HCT116 (cell line): ENCODE measurements around the gene C1orf21. TPM values are rescaled to one million over a fixed set of nuclear protein-coding genes. Genes with fewer than 3 reads are reported as not detected.

Experiments used
- ATAC-seq: fragments of 200-7000 bp; cut with Tn5 transposase; 2 replicates; pipeline ENCODE4 v1.9.1; 2020; ENCODE audit warnings: mild to moderate bottlenecking, moderate library complexity
- BruUV-seq: library from RNA; stranded (reverse); fragments of 400-500 nt; replicated peaks from 2 replicates; lab custom pipeline; 2021; lab: Mats Ljungman, UMichigan
- CTCF ChIA-PET: fragments of 300-600 bp; sonication (Branson Sonifier 250); formaldehyde crosslinking; loops from one replicate; lab custom pipeline; 2021; ENCODE audit warnings: antibody characterized with exemption; lab: Charles Lee
- POLR2A ChIA-PET: fragments of 300-600, 350-600 bp; sonication (Branson Sonifier 250); formaldehyde crosslinking; loops from one replicate; lab custom pipeline; 2021; ENCODE audit warnings: antibody characterized with exemption; lab: Charles Lee
- RAD21 ChIA-PET, 2 experiments: fragments of 300-600 bp; sonication (Branson Sonifier 250); formaldehyde crosslinking; loops; one replicate each; lab custom pipeline; 2023; ENCODE audit warnings: low total read pairs in 2 of 2; ENCODE audit not compliant: uncharacterized antibody in 2 of 2, unreplicated experiment in 2 of 2, low non-redundant PET in 1 of 2; lab: Charles Lee
- DNase-seq: peaks from one replicate; pipeline ENCODE4 v3.0.0-alpha.2; 2010; ENCODE audit warnings: low read depth, low spot score
- H2AFZ ChIP-seq: fragments of 200-600 bp; shearing (Covaris generic), sonication (generic); 2 replicates; pipeline ENCODE4 v1.6.1; 2017; ENCODE audit warnings: low read depth, mixed run types, mixed read lengths, antibody characterized with exemption, low read length; ENCODE audit not compliant: poor library complexity, severe bottlenecking
- H3K27ac ChIP-seq: 2 replicates; pipeline ENCODE4 v1.5.1; 2012; ENCODE audit warnings: low read depth, low read length
- H3K27me3 ChIP-seq: fragments of 200-600 bp; sonication (generic); 2 replicates; pipeline ENCODE4 v1.6.1; 2016; ENCODE audit warnings: mixed run types, low read length, mixed read lengths; ENCODE audit not compliant: insufficient read depth
- H3K36me3 ChIP-seq, 2 experiments: fragments of 200-500 bp in 1 of 2; fragments of 200-600 bp in 1 of 2; sonication (Bioruptor generic) in 1 of 2; sonication (generic) in 1 of 2; 2 replicates each; pipeline versions ENCODE4 v1.5.1 to v1.6.1; 2014 to 2016; ENCODE audit warnings: low read length in 2 of 2, inconsistent platforms in 1 of 2, mixed read lengths in 1 of 2, mixed run types in 1 of 2; ENCODE audit not compliant: insufficient read depth in 2 of 2, control insufficient read depth in 1 of 2
- H3K4me1 ChIP-seq, 2 experiments: fragments of 200-600 bp in 1 of 2; sonication (generic) in 1 of 2; 2 replicates each; pipeline versions ENCODE4 v1.5.1 to v1.6.1; 2012 to 2017; ENCODE audit warnings: low read length in 2 of 2, inconsistent platforms in 1 of 2, mild to moderate bottlenecking in 1 of 2, mixed read lengths in 1 of 2, mixed run types in 1 of 2, moderate library complexity in 1 of 2; ENCODE audit not compliant: insufficient read depth in 2 of 2, control insufficient read depth in 1 of 2
- H3K4me2 ChIP-seq: fragments of 200-600 bp; sonication (generic); 2 replicates; pipeline ENCODE4 v1.6.1; 2017; ENCODE audit warnings: mixed run types, low read length, mixed read lengths
- H3K4me3 ChIP-seq, 2 experiments: fragments of 200-600 bp in 1 of 2; sonication (generic) in 1 of 2; replicated peaks in 1 of 2; 2 replicates each; pipeline ENCODE4 v1.5.1; 2011 to 2016; ENCODE audit warnings: low read length in 2 of 2, control low read depth in 1 of 2, low read depth in 1 of 2, mild to moderate bottlenecking in 1 of 2, mixed read lengths in 1 of 2, mixed run types in 1 of 2
- H3K79me2 ChIP-seq: fragments of 200-600 bp; sonication (generic); 2 replicates; pipeline ENCODE4 v1.6.1; 2017; ENCODE audit warnings: mild to moderate bottlenecking, mixed run types, low read length, moderate library complexity, mixed read lengths; ENCODE audit not compliant: insufficient read depth
- H3K9ac ChIP-seq: fragments of 200-600 bp; sonication (generic); 2 replicates; pipeline ENCODE4 v1.6.1; 2016; ENCODE audit warnings: low read length, mixed read lengths
- H3K9me2 ChIP-seq: fragments of 200-600 bp; sonication (generic), shearing (Covaris generic); 2 replicates; pipeline ENCODE4 v1.6.1; 2017; ENCODE audit warnings: mixed run types, mild to moderate bottlenecking, moderate library complexity; ENCODE audit not compliant: insufficient read depth
- H3K9me3 ChIP-seq, 2 experiments: fragments of 200-500 bp in 1 of 2; fragments of 200-600 bp in 1 of 2; sonication (Bioruptor generic) in 1 of 2; sonication (generic) in 1 of 2; 2 replicates each; pipeline ENCODE4 v1.6.1; 2014 to 2017; ENCODE audit warnings: low read length in 2 of 2, mixed read lengths in 2 of 2, inconsistent platforms in 1 of 2, low read depth in 1 of 2, mild to moderate bottlenecking in 1 of 2, mixed run types in 1 of 2, moderate library complexity in 1 of 2; ENCODE audit not compliant: control insufficient read depth in 1 of 2, insufficient read depth in 1 of 2
- H4K20me1 ChIP-seq: fragments of 200-600 bp; sonication (generic), shearing (Covaris generic); 2 replicates; pipeline ENCODE4 v1.6.1; 2017; ENCODE audit warnings: mixed run types, mild to moderate bottlenecking, moderate library complexity; ENCODE audit not compliant: insufficient read depth
- CEBPB ChIP-seq: IDR thresholded peaks from 2 replicates; pipeline ENCODE4 v1.6.1; 2012; ENCODE audit warnings: low read depth
- EGR1 ChIP-seq: IDR thresholded peaks from 2 replicates; pipeline ENCODE4 v1.6.1; 2012; ENCODE audit warnings: low read depth
- EZH2 ChIP-seq: fragments of 200-600 bp; sonication (generic); IDR thresholded peaks from 2 replicates; pipeline ENCODE4 v1.6.1; 2017; ENCODE audit warnings: antibody characterized with exemption, mixed run types
- EZH2phosphoT487 ChIP-seq: fragments of 200-600 bp; IDR thresholded peaks from 2 replicates; pipeline ENCODE4 v1.6.1; 2018; ENCODE audit warnings: antibody characterized with exemption, borderline replicate concordance
- FOSL1 ChIP-seq: IDR thresholded peaks from 2 replicates; pipeline ENCODE4 v1.6.1; 2012; ENCODE audit warnings: low read depth
- JUND ChIP-seq: IDR thresholded peaks from 2 replicates; pipeline ENCODE4 v1.6.1; 2012
- MAX ChIP-seq: IDR thresholded peaks from 2 replicates; pipeline ENCODE4 v1.6.1; 2012
- POLR2AphosphoS5 ChIP-seq: IDR thresholded peaks from 2 replicates; pipeline ENCODE4 v1.6.1; 2011; ENCODE audit warnings: mild to moderate bottlenecking, low read depth, low read length, moderate library complexity
- RAD21 ChIP-seq: IDR thresholded peaks from 2 replicates; pipeline ENCODE4 v1.6.1; 2012; ENCODE audit warnings: low read depth, mild to moderate bottlenecking
- REST ChIP-seq: IDR thresholded peaks from 2 replicates; pipeline ENCODE4 v1.6.1; 2012; ENCODE audit warnings: low read depth
- SIN3A ChIP-seq: IDR thresholded peaks from 2 replicates; pipeline ENCODE4 v1.6.1; 2012; ENCODE audit warnings: low read depth
- SP1 ChIP-seq: IDR thresholded peaks from 2 replicates; pipeline ENCODE4 v1.6.1; 2012; ENCODE audit warnings: low read depth
- SRF ChIP-seq: IDR thresholded peaks from 2 replicates; pipeline ENCODE4 v1.6.1; 2012; ENCODE audit warnings: low read depth
- ZBTB33 ChIP-seq: IDR thresholded peaks from 2 replicates; pipeline ENCODE4 v1.6.1; 2011; ENCODE audit warnings: mild to moderate bottlenecking, low read length, moderate library complexity; ENCODE audit not compliant: insufficient replicate concordance; ENCODE audit errors: extremely low read depth
- intact Hi-C: fragments of 100-400 bp; cut with micrococcal nuclease; formaldehyde crosslinking; loops from 2 replicates; pipeline ENCODE4 v1.10.0; 2022
- total RNA-seq: library from RNA; stranded (reverse); gene quantifications from one replicate; pipeline ENCODE4 v1.2.1, GENCODE V29; 2021; ENCODE audit not compliant: unreplicated experiment
- TF ChIP-seq, protein P1 (sequence below): IDR thresholded peaks from 2 replicates; pipeline ENCODE4 v1.6.1; 2012

C1orf21 gene
- total RNA-seq, 1 experiment from 2014 or later: 8.9 TPM

DNA sequence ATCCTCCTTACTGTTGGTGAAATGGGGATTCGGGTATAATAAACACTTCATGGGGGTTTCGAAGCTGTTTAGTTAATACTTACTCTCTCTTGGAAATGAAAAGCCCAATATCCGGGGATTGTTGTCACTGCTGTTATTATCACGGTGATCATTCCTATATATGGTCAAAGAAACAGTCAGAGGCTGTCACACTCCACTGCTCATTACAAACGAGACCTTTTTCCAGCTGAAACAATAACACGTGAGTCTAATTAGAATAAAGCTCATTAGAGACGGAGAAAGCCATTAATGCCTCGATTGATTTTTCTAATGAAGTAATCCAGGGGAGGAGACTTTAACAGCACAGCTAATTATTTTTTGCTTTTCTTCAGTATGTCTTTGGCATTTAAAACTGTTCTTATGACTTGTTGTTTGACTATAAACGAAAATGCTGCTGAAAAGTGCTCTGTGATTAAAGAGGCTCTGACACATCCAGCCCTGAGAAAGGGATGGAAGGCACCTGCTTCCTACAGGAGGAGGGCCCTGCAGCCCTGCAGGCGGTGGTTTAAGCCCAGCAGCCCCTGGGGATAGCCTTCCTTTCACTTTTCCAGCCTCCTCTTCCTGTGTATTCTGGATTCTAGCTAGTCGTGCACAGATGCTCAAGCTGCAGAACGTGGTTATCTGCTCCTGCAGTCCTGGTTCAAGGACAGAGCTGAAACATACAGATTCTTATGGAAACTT is 224.2 kb downstream of the C1orf21 start:
- intact Hi-C loops: no loop called here
- POLR2A ChIA-PET: no interaction called here

More for the DNA sequence above, 224.2 kb downstream of the C1orf21 start:
- Histone ChIP-seq H3K9ac (no peak overlapping the region), H3K79me2 (no peaks in the 10 kb centered on the region), H3K9me3 (no peaks in the 10 kb centered on the region), H3K27ac (no peak overlapping the region), H3K36me3 (no peaks in the 10 kb centered on the region), H3K27me3 (no peaks in the 10 kb centered on the region), H3K4me3 (no peak overlapping the region), H3K4me2 (no peak overlapping the region), H4K20me1 (no peaks in the 10 kb centered on the region), H3K4me1 (no peaks in the 10 kb centered on the region), H2AFZ (no peak overlapping the region), H3K9me2 (no peaks in the 10 kb centered on the region)
- CTCF ChIA-PET: no interaction called here
- no peak for ATAC-seq
- RAD21 ChIA-PET: no interaction called here
- DNase-seq: no peak
- BruUV-seq: no TSS peak
- TF ChIP-seq EZH2 (no peak), MAX (no peak), REST (no peak), JUND (no peak), ZBTB33 (no peak), CEBPB (no peak), POLR2AphosphoS5 (no peak), EZH2phosphoT487 (no peak), SRF (no peak), SP1 (no peak), FOSL1 (no peak), SIN3A (no peak), RAD21 (no peak), EGR1 (no peak)
- TF ChIP-seq, protein P1, sequence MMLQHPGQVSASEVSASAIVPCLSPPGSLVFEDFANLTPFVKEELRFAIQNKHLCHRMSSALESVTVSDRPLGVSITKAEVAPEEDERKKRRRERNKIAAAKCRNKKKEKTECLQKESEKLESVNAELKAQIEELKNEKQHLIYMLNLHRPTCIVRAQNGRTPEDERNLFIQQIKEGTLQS: no peak
- TF ChIP-seq, all 23 proteins: peak for 0
